H1 (cell line): ENCODE measurements around the gene AGBL1. TPM values are rescaled to one million over a fixed set of nuclear protein-coding genes. Genes with fewer than 3 reads are reported as not detected.
A peak's percentile ranks its signal among the peaks of the same experiment; 100 is the strongest.

Experiments used
- CTCF ChIA-PET: fragments of 300-600 bp; sonication (Branson Sonifier 250); formaldehyde crosslinking; loops from one replicate; lab custom pipeline; 2021; ENCODE audit not compliant: partially characterized antibody; lab: Charles Lee
- POLR2A ChIA-PET: fragments of 300-600 bp; sonication (Branson Sonifier 250); formaldehyde crosslinking; loops from one replicate; lab custom pipeline; 2021; ENCODE audit warnings: inconsistent platforms; ENCODE audit not compliant: partially characterized antibody; lab: Charles Lee
- DNase-seq, 2 experiments: peaks; one replicate each; pipeline versions ENCODE4 v3.0.0 to v3.0.0-alpha.2; 2010 to 2022; ENCODE audit warnings: low spot score in 2 of 2, low read depth in 1 of 2, mixed read lengths in 1 of 2
- FAIRE-seq: peaks from 2 replicates; lab custom pipeline; 2011; peaks lifted over from hg19 to GRCh38; lab: Jason Lieb, UNC
- H2AFZ ChIP-seq: 2 replicates; pipeline ENCODE4 v1.8.1; 2012; ENCODE audit warnings: low read length, inconsistent platforms
- H2AK5ac ChIP-seq: 2 replicates; pipeline ENCODE4 v1.6.1; 2013; ENCODE audit warnings: low read depth, low read length
- H2BK120ac ChIP-seq: replicated peaks from 2 replicates; pipeline ENCODE3; 2013; ENCODE audit warnings: low read depth, low read length, inconsistent platforms
- H2BK12ac ChIP-seq: 2 replicates; pipeline ENCODE4 v1.6.1; 2013; ENCODE audit warnings: low read depth, low read length
- H2BK15ac ChIP-seq: 2 replicates; pipeline ENCODE4 v1.6.1; 2013; ENCODE audit warnings: low read length
- H2BK20ac ChIP-seq: 2 replicates; pipeline ENCODE4 v1.6.1; 2013; ENCODE audit warnings: low read length
- H2BK5ac ChIP-seq: 2 replicates; pipeline ENCODE4 v1.6.1; 2013; ENCODE audit warnings: low read depth, low read length
- H3K14ac ChIP-seq: 2 replicates; pipeline ENCODE4 v1.6.1; 2013; ENCODE audit warnings: inconsistent platforms; ENCODE audit not compliant: insufficient read length
- H3K18ac ChIP-seq: 2 replicates; pipeline ENCODE4 v1.6.1; 2013; ENCODE audit warnings: low read length; ENCODE audit errors: extremely low read depth
- H3K23ac ChIP-seq: 2 replicates; pipeline ENCODE4 v1.6.1; 2013; ENCODE audit warnings: inconsistent platforms; ENCODE audit not compliant: insufficient read length
- H3K23me2 ChIP-seq: 2 replicates; pipeline ENCODE4 v1.6.1; 2013; ENCODE audit warnings: low read depth, low read length
- H3K27ac ChIP-seq: 2 replicates; pipeline ENCODE4 v1.6.1; 2011; ENCODE audit warnings: low read depth, low read length, inconsistent platforms
- H3K27me3 ChIP-seq, 4 experiments: replicated peaks in 1 of 4; 1 replicate in 1 of 4; 2 replicates in 3 of 4; pipeline versions ENCODE4 v1.6.1 to v1.8.1; 2011 to 2013; ENCODE audit warnings: low read length in 3 of 4, mild to moderate bottlenecking in 3 of 4, inconsistent platforms in 2 of 4, mixed read lengths in 2 of 4, moderate library complexity in 1 of 4; ENCODE audit not compliant: control insufficient read depth in 3 of 4, insufficient read depth in 3 of 4; ENCODE audit errors: extremely low read depth in 1 of 4
- H3K36me3 ChIP-seq, 4 experiments: 2 replicates each; pipeline versions ENCODE4 v1.6.1 to v1.8.1; 2011 to 2013; ENCODE audit warnings: mild to moderate bottlenecking in 4 of 4, low read length in 3 of 4, moderate library complexity in 2 of 4, control low read depth in 1 of 4, inconsistent platforms in 1 of 4; ENCODE audit not compliant: insufficient read depth in 4 of 4, control insufficient read depth in 2 of 4
- H3K4ac ChIP-seq: replicated peaks from 2 replicates; pipeline ENCODE3; 2013; ENCODE audit warnings: low read length, low read depth, mixed read lengths, inconsistent platforms; ENCODE audit not compliant: insufficient read length
- H3K4me1 ChIP-seq, 4 experiments: replicated peaks in 1 of 4; 1 replicate in 1 of 4; 2 replicates in 3 of 4; pipeline versions ENCODE4 v1.6.1 to v1.8.1; 2011 to 2013; ENCODE audit warnings: low read length in 3 of 4, inconsistent platforms in 2 of 4, mixed read lengths in 1 of 4; ENCODE audit not compliant: insufficient read depth in 4 of 4, control insufficient read depth in 3 of 4
- H3K4me2 ChIP-seq, 2 experiments: 2 replicates each; pipeline versions ENCODE4 v1.6.1 to v1.8.1; 2011 to 2013; ENCODE audit warnings: low read depth in 2 of 2, low read length in 2 of 2, control low read depth in 1 of 2, inconsistent platforms in 1 of 2, mild to moderate bottlenecking in 1 of 2; ENCODE audit not compliant: insufficient read depth in 1 of 2
- H3K4me3 ChIP-seq, 4 experiments: fragments of 200-600, 300-600 bp in 1 of 4; sonication (generic), shearing (Covaris generic), sonication (Bioruptor Twin) in 1 of 4; 2 replicates each; pipeline versions ENCODE4 v1.5.1 to v1.8.1; 2011 to 2016; ENCODE audit warnings: low read length in 4 of 4, low read depth in 3 of 4, control low read depth in 2 of 4, inconsistent platforms in 2 of 4, mild to moderate bottlenecking in 2 of 4, mixed read lengths in 1 of 4, moderate library complexity in 1 of 4; ENCODE audit not compliant: insufficient read depth in 2 of 4; ENCODE audit errors: extremely low read depth in 1 of 4
- H3K56ac ChIP-seq: replicated peaks from 2 replicates; pipeline ENCODE3; 2013; ENCODE audit warnings: low read depth, mild to moderate bottlenecking, mixed read lengths, low read length, inconsistent platforms; ENCODE audit not compliant: insufficient read length
- H3K79me1 ChIP-seq: 2 replicates; pipeline ENCODE4 v1.6.1; 2013; ENCODE audit warnings: low read depth, low read length, control low read depth
- H3K79me2 ChIP-seq, 2 experiments: 2 replicates each; pipeline versions ENCODE4 v1.6.1 to v1.8.1; 2012 to 2013; ENCODE audit warnings: low read length in 2 of 2, mild to moderate bottlenecking in 2 of 2, inconsistent platforms in 1 of 2; ENCODE audit not compliant: insufficient read depth in 2 of 2, control insufficient read depth in 1 of 2
- H3K9ac ChIP-seq, 4 experiments: replicated peaks in 1 of 4; 1 replicate in 1 of 4; 2 replicates in 3 of 4; pipeline versions ENCODE4 v1.6.1 to v1.8.1; 2011 to 2013; ENCODE audit warnings: low read depth in 3 of 4, low read length in 3 of 4, control low read depth in 2 of 4, mild to moderate bottlenecking in 2 of 4, moderate library complexity in 2 of 4, inconsistent platforms in 1 of 4; ENCODE audit errors: extremely low read depth in 1 of 4
- H3K9me3 ChIP-seq, 2 experiments: 2 replicates each; pipeline versions ENCODE4 v1.6.1 to v1.8.1; 2012 to 2013; ENCODE audit warnings: mild to moderate bottlenecking in 2 of 2, moderate library complexity in 2 of 2, control low read depth in 1 of 2, inconsistent platforms in 1 of 2, low read depth in 1 of 2, low read length in 1 of 2, mixed read lengths in 1 of 2; ENCODE audit not compliant: insufficient read depth in 2 of 2
- H4K20me1 ChIP-seq, 2 experiments: replicated peaks in 1 of 2; 2 replicates each; pipeline versions ENCODE3 to v1.8.1; 2011 to 2013; ENCODE audit warnings: inconsistent platforms in 2 of 2, low read length in 2 of 2, mild to moderate bottlenecking in 1 of 2; ENCODE audit not compliant: insufficient read depth in 2 of 2, control insufficient read depth in 1 of 2
- H4K5ac ChIP-seq: 2 replicates; pipeline ENCODE4 v1.6.1; 2013; ENCODE audit warnings: low read length, low read depth, mixed read lengths, inconsistent platforms; ENCODE audit not compliant: insufficient read length
- H4K8ac ChIP-seq: 2 replicates; pipeline ENCODE4 v1.8.0; 2013; ENCODE audit warnings: mild to moderate bottlenecking, moderate library complexity, low read length, inconsistent platforms; ENCODE audit not compliant: insufficient read depth; ENCODE audit errors: extremely low read depth
- H4K91ac ChIP-seq: replicated peaks from 2 replicates; pipeline ENCODE3; 2013; ENCODE audit warnings: low read length, mixed read lengths, inconsistent platforms; ENCODE audit not compliant: insufficient read length
- EP300 ChIP-seq, 2 experiments: IDR thresholded peaks; 1 replicate in 1 of 2; 2 replicates in 1 of 2; pipeline ENCODE4 v1.6.1; 2011 to 2012; ENCODE audit warnings: low read depth in 2 of 2, low read length in 2 of 2, mild to moderate bottlenecking in 2 of 2, borderline replicate concordance in 1 of 2, inconsistent platforms in 1 of 2, moderate library complexity in 1 of 2
- RAD21 ChIP-seq, 2 experiments: IDR thresholded peaks in 1 of 2; conservative IDR thresholded peaks in 1 of 2; 2 replicates each; pipeline ENCODE4 v1.6.1; 2011; ENCODE audit warnings: low read depth in 2 of 2, low read length in 2 of 2, improper control_type of control experiment in 1 of 2, inconsistent platforms in 1 of 2, mild to moderate bottlenecking in 1 of 2, moderate library complexity in 1 of 2
- SIX5 ChIP-seq: IDR thresholded peaks from 2 replicates; pipeline ENCODE4 v1.6.1; 2011; ENCODE audit warnings: mild to moderate bottlenecking, low read depth, low read length
- SP4 ChIP-seq: IDR thresholded peaks from 2 replicates; pipeline ENCODE4 v1.6.1; 2012; ENCODE audit warnings: low read length, inconsistent platforms
- WGBS, 2 experiments: shearing (Covaris generic) in 1 of 2; methylation state at CpG; one replicate each; pipeline versions ENCODE4 v1.1.6 to v1.1.7; 2013 to 2015; ENCODE audit warnings: low lambda C conversion rate in 2 of 2, mixed read lengths in 2 of 2, inconsistent platforms in 1 of 2, low coverage in 1 of 2, missing lambda C conversion rate in 1 of 2; ENCODE audit not compliant: insufficient replicate concordance in 2 of 2, insufficient coverage in 1 of 2, insufficient read length in 1 of 2; ENCODE audit errors: extremely low coverage in 1 of 2, missing lambda C conversion rate in 1 of 2; 5-methylcytosine and 5-hydroxymethylcytosine counted together
- polyA plus RNA-seq, 7 experiments: library from polyadenylated mRNA; depleted of rRNA in 3 of 7; stranded (reverse) in 5 of 7; unstranded in 2 of 7; fragments of >200 nt in 5 of 7; fragments of 200-250 nt in 2 of 7; gene quantifications; 1 replicate in 5 of 7; 2 replicates in 1 of 7; 4 replicates in 1 of 7; pipeline versions ENCODE4 v1.2.1 to v1.2.3, GENCODE V29; 2011 to 2013; ENCODE audit warnings: missing spikeins in 2 of 7, mixed read lengths in 2 of 7
- total RNA-seq: library from RNA; stranded (reverse); fragmentation: NEBNext Ultra II Directional; extraction: Animal tissue kit (Norgen Biotek cat#: 25700); gene quantifications from 2 replicates; pipeline ENCODE4 v1.2.1, GENCODE V29; 2021
- TF ChIP-seq, protein P1 (sequence below), 3 experiments: IDR thresholded peaks; 1 replicate in 2 of 3; 2 replicates in 1 of 3; pipeline versions ENCODE4 v1.5.1 to v1.6.1; 2011; ENCODE audit warnings: low read length in 3 of 3, mild to moderate bottlenecking in 3 of 3, inconsistent platforms in 2 of 3, low read depth in 1 of 3, moderate library complexity in 1 of 3; ENCODE audit not compliant: insufficient read depth in 1 of 3; ENCODE audit errors: control extremely low read depth in 1 of 3

Gene AGBL1
- total and polyA plus RNA-seq, 2 of the 8 experiments (the other 6 are each of a cell fraction or from before 2014, with no cell fraction given) = not detected

DNA sequence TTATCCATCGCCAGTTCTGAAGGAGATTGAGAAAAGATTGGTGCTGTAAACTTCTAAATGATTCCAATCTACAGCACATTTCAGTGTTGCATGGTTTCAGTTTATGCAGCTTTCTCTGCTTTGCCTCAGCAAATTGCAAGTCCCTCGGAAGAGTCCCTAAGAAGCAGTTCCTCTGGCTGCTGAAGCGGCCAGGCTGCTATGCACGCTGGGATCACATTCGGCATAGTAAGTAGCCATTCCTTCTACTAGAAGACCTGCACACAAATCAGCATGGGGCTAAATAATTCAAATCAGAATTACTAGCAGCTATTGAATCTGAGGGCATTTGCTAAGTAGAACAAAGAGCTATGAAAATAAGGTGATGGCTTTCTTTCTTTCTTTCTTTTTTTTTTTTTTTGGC is 769.5 kb downstream of the AGBL1 start:
- Histone ChIP-seq H2BK20ac (no peak overlapping the region), H3K23ac (no peak overlapping the region), H2AFZ (peak overlapping the region; percentile 65; the same call in 1 of the 2 replicates), H4K5ac (no peak overlapping the region), H3K4ac (no peak overlapping the region), H4K20me1 (no peaks in the 10 kb centered on the region), H2BK12ac (no peak overlapping the region), H3K14ac (no peak overlapping the region), H3K36me3 (no peaks in the 10 kb centered on the region), H3K27me3 (no peaks in the 10 kb centered on the region), H3K4me2 (no peak overlapping the region), H3K4me3 (no peak overlapping the region), H3K23me2 (no peaks in the 10 kb centered on the region), H3K56ac (no peak overlapping the region), H3K9ac (no peak overlapping the region), H2BK15ac (no peak overlapping the region), H4K91ac (no peak overlapping the region), H3K27ac (no peak overlapping the region), H3K79me2 (no peaks in the 10 kb centered on the region), H2AK5ac (no peak overlapping the region), H3K9me3 (no peaks in the 10 kb centered on the region), H3K4me1 (no peaks in the 10 kb centered on the region), H3K18ac (no peak overlapping the region), H2BK120ac (no peak overlapping the region), H4K8ac (no peak overlapping the region), H2BK5ac (no peak overlapping the region), H3K79me1 (no peaks in the 10 kb centered on the region)
- 89% methylated on average over 5 of the region's 5 CpGs; no CpG with 5 or more reads in 1 of the 2 experiments for WGBS, 2 experiments
- TF ChIP-seq RAD21 (IDR thresholded peaks at IDR 0.05 in 1 of 2, conservative IDR thresholded peaks at IDR 0.05 in 1 of 2; ENCODE audit: low read depth in 2 of 2, low read length in 2 of 2) (no peak), SIX5 (no peak), EP300 (IDR thresholded peaks at IDR 0.05; ENCODE audit: borderline replicate concordance in 1 of 2, low read depth in 2 of 2, low read length in 2 of 2) (no peak), SP4 (no peak)
- TF ChIP-seq, protein P1, sequence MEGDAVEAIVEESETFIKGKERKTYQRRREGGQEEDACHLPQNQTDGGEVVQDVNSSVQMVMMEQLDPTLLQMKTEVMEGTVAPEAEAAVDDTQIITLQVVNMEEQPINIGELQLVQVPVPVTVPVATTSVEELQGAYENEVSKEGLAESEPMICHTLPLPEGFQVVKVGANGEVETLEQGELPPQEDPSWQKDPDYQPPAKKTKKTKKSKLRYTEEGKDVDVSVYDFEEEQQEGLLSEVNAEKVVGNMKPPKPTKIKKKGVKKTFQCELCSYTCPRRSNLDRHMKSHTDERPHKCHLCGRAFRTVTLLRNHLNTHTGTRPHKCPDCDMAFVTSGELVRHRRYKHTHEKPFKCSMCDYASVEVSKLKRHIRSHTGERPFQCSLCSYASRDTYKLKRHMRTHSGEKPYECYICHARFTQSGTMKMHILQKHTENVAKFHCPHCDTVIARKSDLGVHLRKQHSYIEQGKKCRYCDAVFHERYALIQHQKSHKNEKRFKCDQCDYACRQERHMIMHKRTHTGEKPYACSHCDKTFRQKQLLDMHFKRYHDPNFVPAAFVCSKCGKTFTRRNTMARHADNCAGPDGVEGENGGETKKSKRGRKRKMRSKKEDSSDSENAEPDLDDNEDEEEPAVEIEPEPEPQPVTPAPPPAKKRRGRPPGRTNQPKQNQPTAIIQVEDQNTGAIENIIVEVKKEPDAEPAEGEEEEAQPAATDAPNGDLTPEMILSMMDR (IDR thresholded peaks at IDR 0.05; ENCODE audit: control extremely low read depth in 1 of 3, insufficient read depth in 1 of 3, low read depth in 1 of 3, low read length in 3 of 3) = no peak
- ChIA-PET CTCF (interaction anchor here (0.7 kb wide), 1 partner anchor 106 kb away, joined by 3 read pairs; no protein-coding TSS in a partner anchor), POLR2A (no interaction called here)
- FAIRE-seq (no peak), DNase-seq (no peak)
